GM12878 (cell line): Measurements from ENCODE around the gene FAM228B. TPM values are rescaled to one million over a fixed set of nuclear protein-coding genes. Genes with fewer than 3 reads are reported as not detected.

ENCODE experiments used
- ATAC-seq: fragments of 200-7000 bp; cut with Tn5 transposase; 3 replicates; pipeline ENCODE4 v1.9.1; 2020; ENCODE audit warnings: mild to moderate bottlenecking, moderate library complexity
- BruUV-seq: library from RNA; stranded (reverse); fragments of 400-500 nt; replicated peaks from 2 replicates; lab custom pipeline; 2021; lab: Mats Ljungman, UMichigan
- CTCF ChIA-PET: fragments of 300-600 bp; sonication (Branson Sonifier 250); formaldehyde crosslinking; extraction: SDS; loops from one replicate; lab custom pipeline; 2021; ENCODE audit warnings: inconsistent platforms; lab: Yijun Ruan, JAX
- POLR2A ChIA-PET: fragments of 350-600 bp; formaldehyde crosslinking; extraction: SDS; loops from one replicate; lab custom pipeline; 2021; ENCODE audit warnings: inconsistent platforms; lab: Charles Lee
- RAD21 ChIA-PET: fragments of 300-600 bp; sonication (Branson Sonifier 250); formaldehyde crosslinking; loops from one replicate; lab custom pipeline; 2023; ENCODE audit warnings: antibody characterized with exemption; ENCODE audit not compliant: unreplicated experiment; lab: Charles Lee
- SMC1A ChIA-PET: fragments of 300-600 bp; sonication (Branson Sonifier 250); formaldehyde crosslinking; loops from one replicate; lab custom pipeline; 2023; ENCODE audit not compliant: unreplicated experiment, uncharacterized antibody; lab: Charles Lee
- DNase-seq: peaks from one replicate; pipeline ENCODE4 v3.0.0-alpha.2; 2011; ENCODE audit warnings: low read depth, low spot score
- FAIRE-seq: peaks from 3 replicates; lab custom pipeline; 2011; peaks lifted over from hg19 to GRCh38; lab: Jason Lieb, UNC
- H2AFZ ChIP-seq: 2 replicates; pipeline ENCODE4 v1.6.0; 2011; ENCODE audit warnings: low read depth, low read length, control low read depth; ENCODE audit not compliant: control insufficient read depth
- H3K27ac ChIP-seq: 2 replicates; pipeline ENCODE4 v1.5.1; 2011; ENCODE audit warnings: control low read depth; ENCODE audit not compliant: control insufficient read depth, insufficient read depth
- H3K27me3 ChIP-seq, 2 experiments: replicated peaks in 1 of 2; 2 replicates each; pipeline versions ENCODE4 v1.6.0 to v1.6.1; 2011; ENCODE audit warnings: low read length in 1 of 2; ENCODE audit not compliant: control insufficient read depth in 2 of 2, insufficient read depth in 2 of 2
- H3K36me3 ChIP-seq, 2 experiments: 2 replicates each; pipeline ENCODE4 v1.5.1; 2011; ENCODE audit warnings: low read length in 1 of 2; ENCODE audit not compliant: control insufficient read depth in 2 of 2, insufficient read depth in 2 of 2
- H3K4me1 ChIP-seq: 2 replicates; pipeline ENCODE4 v1.6.1; 2011; ENCODE audit warnings: mild to moderate bottlenecking, low read length, moderate library complexity, mixed read lengths; ENCODE audit not compliant: control insufficient read depth, insufficient read depth
- H3K4me2 ChIP-seq: 2 replicates; pipeline ENCODE4 v1.6.0; 2011; ENCODE audit warnings: control low read depth; ENCODE audit not compliant: control insufficient read depth, insufficient read depth
- H3K4me3 ChIP-seq: fragments of 200-600 bp; sonication (generic); 2 replicates; pipeline ENCODE4 v1.5.1; 2016
- H3K79me2 ChIP-seq: 2 replicates; pipeline ENCODE4 v1.6.0; 2011; ENCODE audit warnings: low read length; ENCODE audit not compliant: control insufficient read depth, insufficient read depth
- H3K9ac ChIP-seq: 2 replicates; pipeline ENCODE4 v1.8.0; 2011; ENCODE audit warnings: low read length, control low read depth, mixed read lengths; ENCODE audit not compliant: control insufficient read depth, insufficient read depth
- H3K9me3 ChIP-seq: replicated peaks from 3 replicates; pipeline ENCODE4 v1.5.1; 2011; ENCODE audit warnings: mild to moderate bottlenecking, low read length; ENCODE audit not compliant: control insufficient read depth, insufficient read depth
- H4K20me1 ChIP-seq: 2 replicates; pipeline ENCODE4 v1.6.0; 2011; ENCODE audit not compliant: control insufficient read depth, insufficient read depth
- BACH1 ChIP-seq: fragments of 450-650 bp; IDR thresholded peaks from 2 replicates; pipeline ENCODE4 v1.6.1; 2017; ENCODE audit warnings: mild to moderate bottlenecking, borderline replicate concordance
- BCL11A ChIP-seq: IDR thresholded peaks from 2 replicates; pipeline ENCODE4 v1.6.1; 2011; ENCODE audit warnings: low read depth, low read length
- CHD4 ChIP-seq: fragments of 200-600 bp; sonication (generic); IDR thresholded peaks from 2 replicates; pipeline ENCODE4 v1.6.1; 2016; ENCODE audit warnings: mild to moderate bottlenecking
- HDAC6 ChIP-seq: fragments of 200-600 bp; sonication (generic); IDR thresholded peaks from one replicate; pipeline ENCODE4 v1.8.0; 2017; ENCODE audit warnings: antibody characterized with exemption; ENCODE audit not compliant: unreplicated experiment
- MYC ChIP-seq: IDR thresholded peaks from 2 replicates; pipeline ENCODE4 v1.6.1; 2011; ENCODE audit warnings: mild to moderate bottlenecking, low read length, moderate library complexity, inconsistent platforms; ENCODE audit not compliant: insufficient read depth, insufficient replicate concordance, insufficient read length, severe bottlenecking
- PAX8 ChIP-seq: fragments of 450-650 bp; IDR thresholded peaks from 2 replicates; pipeline ENCODE4 v1.6.1; 2017; ENCODE audit warnings: mild to moderate bottlenecking, moderate library complexity
- POLR2A ChIP-seq: IDR thresholded peaks from 2 replicates; pipeline ENCODE4 v1.6.1; 2011; ENCODE audit warnings: low read depth, mild to moderate bottlenecking, low read length
- SUZ12 ChIP-seq: fragments of 200-600 bp; sonication (generic); IDR thresholded peaks from one replicate; pipeline ENCODE4 v1.6.1; 2018; ENCODE audit warnings: antibody characterized with exemption, mild to moderate bottlenecking; ENCODE audit not compliant: unreplicated experiment
- TAF1 ChIP-seq: IDR thresholded peaks from 2 replicates; pipeline ENCODE4 v1.6.1; 2011; ENCODE audit warnings: mild to moderate bottlenecking, low read depth, low read length, borderline replicate concordance
- TBL1XR1 ChIP-seq: IDR thresholded peaks from 2 replicates; pipeline ENCODE4 v1.6.1; 2012; ENCODE audit warnings: low read depth, low read length, improper control_type of control experiment
- ZNF217 ChIP-seq: fragments of 450-650 bp; IDR thresholded peaks from 2 replicates; pipeline ENCODE4 v1.6.1; 2017; ENCODE audit warnings: antibody characterized with exemption, mild to moderate bottlenecking
- ZNF687 ChIP-seq: fragments of 450-650 bp; IDR thresholded peaks from 2 replicates; pipeline ENCODE4 v1.6.1; 2017; ENCODE audit warnings: mild to moderate bottlenecking, moderate library complexity
- WGBS: methylation state at CpG from one replicate; pipeline ENCODE4 v1.1.6; 2016; ENCODE audit warnings: low lambda C conversion rate; ENCODE audit not compliant: insufficient replicate concordance, insufficient coverage; ENCODE audit errors: missing lambda C conversion rate; 5-methylcytosine and 5-hydroxymethylcytosine counted together
- in situ Hi-C: fragments of 300-500 bp; cut with MboI; formaldehyde crosslinking; loops from 9 replicates; pipeline ENCODE4 v1.14.3; 2018; ENCODE audit warnings: mixed read lengths
- intact Hi-C: fragments of 100-400 bp; cut with micrococcal nuclease; formaldehyde crosslinking; loops from one replicate; pipeline ENCODE4 v1.14.2; 2022; ENCODE audit not compliant: unreplicated experiment
- polyA plus RNA-seq, 11 experiments: library from polyadenylated mRNA; depleted of rRNA in 4 of 11; unstranded in 6 of 11; stranded (reverse) in 5 of 11; fragments of >200 nt; fragmentation: Nextera tagmentation in 4 of 11; fragmentation: Illumina TruSeq in 1 of 11; extraction: Ambion mirVana in 4 of 11; extraction: Trizol in 1 of 11; gene quantifications; 1 replicate in 1 of 11; 2 replicates in 10 of 11; pipeline versions ENCODE4 v1.2.1 to v1.2.3, GENCODE V29; 2011 to 2016; ENCODE audit warnings: inconsistent platforms in 2 of 11, missing spikeins in 2 of 11, low read depth in 1 of 11
- total RNA-seq, 4 experiments: library from RNA; depleted of rRNA in 3 of 4; stranded (reverse); fragments of >200 nt in 3 of 4; fragmentation: Illumina TruSeq in 1 of 4; extraction: Trizol in 1 of 4; gene quantifications; 2 replicates each; pipeline versions ENCODE4 v1.2.1 to v1.2.3, GENCODE V29; 2013 to 2021
- TF ChIP-seq, protein P1 (sequence below): IDR thresholded peaks from 2 replicates; pipeline ENCODE4 v1.6.1; 2011; ENCODE audit warnings: low read depth, low read length, improper control_type of control experiment, borderline replicate concordance
- TF ChIP-seq, protein P2 (sequence below): fragments of 450-650 bp; IDR thresholded peaks from 2 replicates; pipeline ENCODE4 v1.6.1; 2018; ENCODE audit warnings: mild to moderate bottlenecking, low read depth, moderate library complexity; ENCODE audit not compliant: partially characterized antibody

The FAM228B gene
- total and polyA plus RNA-seq, 10 of the 15 experiments (the other 5 are each of a cell fraction or from before 2014, with no cell fraction given) = 3.9 to 11.0 (median 7.5) TPM

DNA sequence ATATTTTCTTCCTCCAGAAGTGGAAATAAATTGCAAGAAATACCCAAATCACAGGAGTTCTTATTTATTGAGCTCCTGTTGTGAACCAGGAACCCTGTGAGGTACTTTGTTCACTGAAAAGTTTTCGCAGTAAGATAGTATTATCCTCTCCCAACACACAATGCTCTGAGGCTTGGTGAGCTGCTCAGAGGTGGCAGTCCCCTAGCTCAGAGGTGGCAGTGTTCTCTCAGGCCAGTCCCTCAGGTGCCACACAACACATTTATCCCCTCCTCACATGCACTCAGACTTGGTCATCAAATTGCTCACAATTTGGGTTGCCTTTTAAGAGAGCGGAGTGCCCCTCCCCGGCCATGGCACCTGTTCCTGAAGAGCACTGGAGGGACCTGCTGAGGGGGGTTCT, 77.5 kb downstream of the FAM228B start (continued):
- TF ChIP-seq ZNF687 (no peak), TAF1 (no peak), BACH1 (no peak), BCL11A (no peak)

DNA sequence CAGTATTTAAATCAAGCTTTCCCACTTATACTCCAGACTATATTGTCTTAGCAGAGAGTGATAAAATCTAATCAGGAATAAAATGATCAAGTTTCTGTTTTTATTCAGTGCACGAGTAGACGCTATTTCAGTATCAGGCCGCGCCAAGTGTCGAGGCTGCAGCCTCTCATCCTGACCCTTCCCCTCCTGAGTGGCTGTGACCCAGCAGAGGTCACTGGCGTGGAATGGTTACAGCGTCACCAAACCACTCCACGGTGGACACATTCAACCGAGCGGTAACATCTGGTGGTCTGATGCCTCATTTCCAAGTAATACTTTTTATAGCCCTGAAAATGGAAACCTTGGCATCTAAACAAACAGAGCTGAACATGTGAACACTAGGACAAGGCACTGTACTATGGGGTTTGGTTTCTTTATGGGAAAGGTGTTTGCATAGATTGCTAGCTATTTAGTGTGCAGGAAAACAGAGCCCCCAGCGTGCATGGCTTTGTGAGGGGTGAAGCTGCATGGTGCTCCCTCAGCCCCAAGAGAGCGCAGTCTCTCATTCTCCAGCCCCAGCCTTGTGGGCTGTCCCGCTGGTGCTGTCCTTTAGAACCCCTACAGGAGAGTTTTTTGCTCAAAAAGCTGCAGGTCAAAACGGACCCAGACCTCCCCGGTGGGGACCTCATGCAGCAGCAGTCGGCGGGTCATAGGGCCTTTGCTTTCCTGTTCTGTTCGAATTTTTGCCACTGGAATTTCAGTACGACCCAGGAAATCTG, 79.9 kb downstream of the FAM228B start:
- ChIA-PET RAD21 (no interaction called here), SMC1A (interaction anchor here (1.0 to 1.3 kb wide), 2 partner anchors 26 to 130 kb away, joined by 3 read pairs; no protein-coding TSS in a partner anchor), POLR2A (interaction anchor here (0.6 kb wide), 3 partner anchors 106 to 595 kb away, joined by 3 to 6 read pairs (median 3); no protein-coding TSS in a partner anchor), CTCF (interaction anchor here (0.6 kb wide), 1 partner anchor 140 kb away, joined by 3 read pairs; no protein-coding TSS in a partner anchor)
- DNase-seq (no peak), FAIRE-seq (no peak), ATAC-seq (no peak)
- Histone ChIP-seq H2AFZ (no peak overlapping the region), H3K36me3 (peaks cover 6 to 11% of the 10 kb centered on the region in 2 experiments), H3K9me3 (no peaks in the 10 kb centered on the region), H3K4me3 (no peak overlapping the region), H3K4me2 (no peak overlapping the region), H4K20me1 (no peaks in the 10 kb centered on the region), H3K9ac (no peak overlapping the region), H3K79me2 (no peaks in the 10 kb centered on the region), H3K27me3 (no peaks in the 10 kb centered on the region), H3K4me1 (no peaks in the 10 kb centered on the region), H3K27ac (no peak overlapping the region)
- in situ Hi-C loops (no loop called here), intact Hi-C loops (no loop called here)
- TSS peak; percentile 58 for BruUV-seq
- 95% methylated on average over 19 of the region's 19 CpGs for WGBS
- TF ChIP-seq TBL1XR1 = no peak
- TF ChIP-seq, protein P1, sequence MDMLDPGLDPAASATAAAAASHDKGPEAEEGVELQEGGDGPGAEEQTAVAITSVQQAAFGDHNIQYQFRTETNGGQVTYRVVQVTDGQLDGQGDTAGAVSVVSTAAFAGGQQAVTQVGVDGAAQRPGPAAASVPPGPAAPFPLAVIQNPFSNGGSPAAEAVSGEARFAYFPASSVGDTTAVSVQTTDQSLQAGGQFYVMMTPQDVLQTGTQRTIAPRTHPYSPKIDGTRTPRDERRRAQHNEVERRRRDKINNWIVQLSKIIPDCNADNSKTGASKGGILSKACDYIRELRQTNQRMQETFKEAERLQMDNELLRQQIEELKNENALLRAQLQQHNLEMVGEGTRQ = no peak
- TF ChIP-seq MYC = no peak
- TF ChIP-seq CHD4 = no peak
- TF ChIP-seq, protein P2, sequence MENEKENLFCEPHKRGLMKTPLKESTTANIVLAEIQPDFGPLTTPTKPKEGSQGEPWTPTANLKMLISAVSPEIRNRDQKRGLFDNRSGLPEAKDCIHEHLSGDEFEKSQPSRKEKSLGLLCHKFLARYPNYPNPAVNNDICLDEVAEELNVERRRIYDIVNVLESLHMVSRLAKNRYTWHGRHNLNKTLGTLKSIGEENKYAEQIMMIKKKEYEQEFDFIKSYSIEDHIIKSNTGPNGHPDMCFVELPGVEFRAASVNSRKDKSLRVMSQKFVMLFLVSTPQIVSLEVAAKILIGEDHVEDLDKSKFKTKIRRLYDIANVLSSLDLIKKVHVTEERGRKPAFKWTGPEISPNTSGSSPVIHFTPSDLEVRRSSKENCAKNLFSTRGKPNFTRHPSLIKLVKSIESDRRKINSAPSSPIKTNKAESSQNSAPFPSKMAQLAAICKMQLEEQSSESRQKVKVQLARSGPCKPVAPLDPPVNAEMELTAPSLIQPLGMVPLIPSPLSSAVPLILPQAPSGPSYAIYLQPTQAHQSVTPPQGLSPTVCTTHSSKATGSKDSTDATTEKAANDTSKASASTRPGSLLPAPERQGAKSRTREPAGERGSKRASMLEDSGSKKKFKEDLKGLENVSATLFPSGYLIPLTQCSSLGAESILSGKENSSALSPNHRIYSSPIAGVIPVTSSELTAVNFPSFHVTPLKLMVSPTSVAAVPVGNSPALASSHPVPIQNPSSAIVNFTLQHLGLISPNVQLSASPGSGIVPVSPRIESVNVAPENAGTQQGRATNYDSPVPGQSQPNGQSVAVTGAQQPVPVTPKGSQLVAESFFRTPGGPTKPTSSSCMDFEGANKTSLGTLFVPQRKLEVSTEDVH = no peak
- TF ChIP-seq HDAC6 = no peak
- no peak for TF ChIP-seq ZNF217
- no peak for TF ChIP-seq SUZ12
- TF ChIP-seq PAX8 = no peak
- TF ChIP-seq POLR2A = no peak
